Right atrium auricular region (tissue), 2 donors: ENCODE results near the gene SSR2. TPM values are rescaled to one million over a fixed set of nuclear protein-coding genes. Genes with fewer than 3 reads are reported as not detected.
A peak's percentile ranks its signal among the peaks of the same experiment; 100 is the strongest.

Experiments
- DNase-seq: peaks from one replicate; pipeline ENCODE4 v3.0.0-alpha.2; 2019; ENCODE audit warnings: low spot score
- H3K27ac ChIP-seq, 2 donors: fragments of 200-600 bp; sonication (generic); 1 replicate in 1 of 2; 2 replicates in 1 of 2; pipeline ENCODE4 v1.5.1; 2016 to 2019
- H3K27me3 ChIP-seq, 2 donors: fragments of 200-600 bp; sonication (generic); one replicate each; pipeline versions ENCODE4 v1.5.1 to v1.6.0; 2017 to 2019
- H3K36me3 ChIP-seq: fragments of 200-600 bp; sonication (generic); one replicate; pipeline ENCODE4 v1.5.1; 2016
- H3K4me1 ChIP-seq, 2 donors: fragments of 200-600 bp; sonication (generic); one replicate each; pipeline versions ENCODE4 v1.5.1 to v1.6.0; 2017 to 2019
- H3K4me3 ChIP-seq, 2 donors: fragments of 200-600 bp; sonication (generic); 1 replicate in 1 of 2; 2 replicates in 1 of 2; pipeline ENCODE4 v1.5.1; 2017 to 2019; ENCODE audit warnings: mild to moderate bottlenecking in 1 of 2, moderate library complexity in 1 of 2
- H3K9me3 ChIP-seq, 2 donors: fragments of 200-600 bp; sonication (generic); one replicate each; pipeline ENCODE4 v1.5.1; 2019
- total RNA-seq, 2 donors: library from RNA; depleted of rRNA; stranded (reverse); fragments of >200 nt; gene quantifications; one replicate each; pipeline ENCODE4 v1.1.0, GENCODE V29; 2016
- TF ChIP-seq, protein P1 (sequence below), 2 donors: fragments of 200-600 bp; sonication (generic); IDR thresholded peaks; one replicate each; pipeline ENCODE4 v1.5.1; 2019; ENCODE audit warnings: antibody characterized with exemption in 2 of 2

SSR2 gene
- total RNA-seq, 2 donors from 2014 or later = 87.6 to 206 TPM

DNA sequence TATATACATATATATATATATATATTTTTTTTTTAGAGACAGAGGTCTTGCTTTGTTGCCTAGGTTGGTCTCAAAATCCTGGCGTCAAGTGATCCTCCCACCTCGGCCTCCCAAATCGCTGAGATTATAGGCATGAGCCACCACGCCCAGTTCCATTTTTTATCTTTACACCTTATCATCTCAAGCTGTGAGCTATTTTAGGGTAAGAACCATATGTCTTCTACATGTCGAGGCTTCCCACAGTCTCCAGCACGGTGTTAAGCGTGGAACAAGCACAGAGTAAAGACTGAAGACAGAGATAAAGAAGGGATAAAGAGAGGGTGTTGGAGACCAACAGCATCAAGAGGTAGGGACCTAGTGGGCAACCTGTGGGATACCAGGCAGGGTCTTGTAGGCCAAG, 56.6 kb downstream of the SSR2 start:
- peaks cover 0 to 77% of the 10 kb centered on the region in 2 donors for H3K4me1 ChIP-seq

DNA sequence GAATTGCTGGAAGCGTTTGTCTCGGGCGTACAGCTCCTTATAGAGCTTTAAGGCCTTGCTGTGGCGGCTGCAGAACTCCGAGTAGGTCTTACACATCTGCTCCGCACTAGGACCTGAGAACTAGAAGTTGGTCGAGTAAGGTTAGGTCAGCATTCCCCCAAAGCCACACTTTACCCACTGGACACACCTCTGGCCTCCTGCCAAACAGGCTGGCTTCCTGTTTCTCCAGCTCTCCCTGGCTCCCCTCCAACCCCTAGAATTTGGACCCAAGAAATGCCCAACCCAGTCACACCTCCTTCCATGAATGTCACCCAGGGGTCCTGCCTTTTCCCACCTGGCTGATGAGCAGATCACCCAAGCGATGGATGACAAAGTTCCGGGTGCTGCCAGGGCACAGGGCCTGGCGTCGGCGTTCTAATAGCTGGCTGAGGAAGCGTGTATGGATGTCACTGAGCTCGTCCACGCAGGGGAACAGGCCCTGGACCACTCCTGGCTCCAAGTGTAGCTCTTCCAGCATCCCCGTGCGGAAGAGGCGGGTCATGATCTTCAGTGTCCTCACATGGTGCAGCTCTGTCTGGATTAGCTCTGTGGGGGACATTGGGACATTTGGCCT, 58.0 kb downstream of the SSR2 start:
- H3K4me3 ChIP-seq = no peak overlapping the region
- no peak for DNase-seq
- TF ChIP-seq, protein P1, sequence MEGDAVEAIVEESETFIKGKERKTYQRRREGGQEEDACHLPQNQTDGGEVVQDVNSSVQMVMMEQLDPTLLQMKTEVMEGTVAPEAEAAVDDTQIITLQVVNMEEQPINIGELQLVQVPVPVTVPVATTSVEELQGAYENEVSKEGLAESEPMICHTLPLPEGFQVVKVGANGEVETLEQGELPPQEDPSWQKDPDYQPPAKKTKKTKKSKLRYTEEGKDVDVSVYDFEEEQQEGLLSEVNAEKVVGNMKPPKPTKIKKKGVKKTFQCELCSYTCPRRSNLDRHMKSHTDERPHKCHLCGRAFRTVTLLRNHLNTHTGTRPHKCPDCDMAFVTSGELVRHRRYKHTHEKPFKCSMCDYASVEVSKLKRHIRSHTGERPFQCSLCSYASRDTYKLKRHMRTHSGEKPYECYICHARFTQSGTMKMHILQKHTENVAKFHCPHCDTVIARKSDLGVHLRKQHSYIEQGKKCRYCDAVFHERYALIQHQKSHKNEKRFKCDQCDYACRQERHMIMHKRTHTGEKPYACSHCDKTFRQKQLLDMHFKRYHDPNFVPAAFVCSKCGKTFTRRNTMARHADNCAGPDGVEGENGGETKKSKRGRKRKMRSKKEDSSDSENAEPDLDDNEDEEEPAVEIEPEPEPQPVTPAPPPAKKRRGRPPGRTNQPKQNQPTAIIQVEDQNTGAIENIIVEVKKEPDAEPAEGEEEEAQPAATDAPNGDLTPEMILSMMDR (IDR thresholded peaks at IDR 0.05) = no peak
- peaks cover 89% of the 10 kb centered on the region for H3K36me3 ChIP-seq
- no peaks in the 10 kb centered on the region for H3K9me3 ChIP-seq
- H3K4me1 ChIP-seq = peaks cover 0 to 62% of the 10 kb centered on the region in 2 donors
- H3K27me3 ChIP-seq = no peaks in the 10 kb centered on the region
- H3K27ac ChIP-seq = peak overlapping the region; percentile 72 to 74

More for the DNA sequence above, 56.6 kb downstream of the SSR2 start:
- DNase-seq = no peak
- Histone ChIP-seq H3K4me3 (no peak overlapping the region), H3K9me3 (no peaks in the 10 kb centered on the region), H3K27me3 (no peaks in the 10 kb centered on the region), H3K36me3 (peaks cover 74% of the 10 kb centered on the region), H3K27ac (no peak overlapping the region)
- TF ChIP-seq, protein P1 (IDR thresholded peaks at IDR 0.05) = no peak

DNA sequence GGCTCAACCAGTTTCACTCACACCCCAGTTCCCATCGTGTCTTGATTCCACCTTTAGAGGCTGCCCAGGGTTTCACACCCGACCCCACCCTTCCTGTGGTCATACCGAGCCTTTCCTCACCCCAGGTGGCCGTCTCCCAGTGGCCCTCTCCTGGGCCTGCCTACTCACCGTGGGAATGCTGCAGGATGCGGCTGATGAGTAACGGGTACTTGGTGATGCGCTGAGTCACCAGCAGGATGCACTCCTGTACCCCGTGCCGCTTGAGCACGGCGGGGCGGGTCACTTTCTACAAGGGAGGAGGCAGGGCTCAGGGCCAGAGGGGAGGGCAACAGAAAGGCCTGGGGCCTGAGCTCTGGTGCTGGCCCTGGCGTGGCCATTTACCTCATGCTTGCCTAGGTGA, 58.8 kb downstream of the SSR2 start:
- Histone ChIP-seq H3K4me3 (no peak overlapping the region), H3K4me1 (peaks cover 0 to 55% of the 10 kb centered on the region in 2 donors)
- peak; percentile 84 for DNase-seq

DNA sequence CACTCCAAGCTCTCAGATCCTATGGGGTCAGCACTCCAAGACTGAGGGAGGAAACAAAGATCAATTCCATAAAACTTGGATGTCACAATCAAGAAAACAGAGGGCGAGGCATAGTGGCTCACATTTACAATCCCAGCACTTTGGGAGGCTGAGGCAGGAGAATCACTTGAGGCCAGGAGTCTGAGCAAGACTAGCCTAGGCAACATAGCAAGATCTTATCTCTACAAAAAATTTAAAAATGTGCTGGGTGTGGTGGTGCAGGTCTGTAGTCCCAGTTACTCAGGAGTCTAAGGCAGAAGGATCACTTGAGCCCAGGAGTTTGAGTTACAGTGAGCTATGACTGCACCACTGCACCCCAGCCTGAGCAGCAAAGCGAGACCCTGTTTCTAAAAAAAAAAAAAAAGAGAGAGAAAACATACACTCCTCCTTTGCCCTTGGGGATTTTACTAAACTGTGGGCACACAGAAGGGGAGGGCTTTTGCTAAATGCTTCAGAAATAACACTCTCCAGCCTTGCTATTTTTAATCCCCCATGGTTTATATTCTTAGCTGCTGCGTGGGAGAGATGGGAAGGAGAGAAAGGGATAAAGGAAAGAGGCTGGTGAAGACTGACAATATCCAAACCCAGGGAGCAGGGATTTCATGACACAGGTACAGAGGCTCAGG, 60.5 kb downstream of the SSR2 start:
- Histone ChIP-seq H3K27ac (peak overlapping the region; percentile 72 to 74), H3K4me1 (peaks cover 0 to 39% of the 10 kb centered on the region in 2 donors), H3K36me3 (peaks cover 95% of the 10 kb centered on the region), H3K9me3 (no peaks in the 10 kb centered on the region), H3K27me3 (no peaks in the 10 kb centered on the region), H3K4me3 (no peak overlapping the region)
- DNase-seq = no peak
- TF ChIP-seq, protein P1 (IDR thresholded peaks at IDR 0.05) = no peak

More for the DNA sequence above, 58.8 kb downstream of the SSR2 start:
- Histone ChIP-seq H3K9me3 (no peaks in the 10 kb centered on the region), H3K27ac (peak overlapping the region; percentile 72 to 74), H3K36me3 (peaks cover 92% of the 10 kb centered on the region), H3K27me3 (no peaks in the 10 kb centered on the region)
- TF ChIP-seq, protein P1 (IDR thresholded peaks at IDR 0.05) = peak in 1 of 2 donors; percentile 57

Other genes with a start within 250 kb of the SSR2 start
- 10 to 100 TPM; 14.9 to 22.4 TPM for gene GON4L, start 163.7 kb downstream of the SSR2 start, total RNA-seq
- 10 to 100 TPM; 15.5 to 21.5 TPM for gene SYT11, start 161.4 kb downstream of the SSR2 start, total RNA-seq
- 10 to 100 TPM; 13.3 to 25.3 TPM for gene RIT1, start 109.6 kb downstream of the SSR2 start, total RNA-seq
- gene KHDC4, start 86.5 kb downstream of the SSR2 start, total RNA-seq = 10 to 100 TPM; 13.4 to 25.9 TPM
- not detected for gene RXFP4, start 79.3 kb downstream of the SSR2 start, total RNA-seq
- gene ARHGEF2, start 42.4 kb downstream of the SSR2 start, total RNA-seq = 10 to 100 TPM; 50.8 to 69.8 TPM
- 10 to 100 TPM; 14.6 to 25.9 TPM for gene UBQLN4, start 32.8 kb upstream of the SSR2 start, total RNA-seq
- 10 to 100 TPM; 46.1 to 50.7 TPM for gene LAMTOR2, start 33.8 kb upstream of the SSR2 start, total RNA-seq
- under 1 TPM in 1 of 2 donors, not detected in 1; 0.98 TPM for gene RAB25, start 40.2 kb upstream of the SSR2 start, total RNA-seq
- gene MEX3A, start 61.5 kb upstream of the SSR2 start, total RNA-seq = under 1 TPM; 0.15 to 0.47 TPM
- gene LMNA, start 93.8 kb upstream of the SSR2 start, total RNA-seq = 100 to 1,000 TPM; 258 to 273 TPM
- gene SEMA4A, start 132.6 kb upstream of the SSR2 start, total RNA-seq = 1 to 10 TPM; 2.0 to 4.2 TPM
- gene SLC25A44, start 173.2 kb upstream of the SSR2 start, total RNA-seq = 10 to 100 TPM; 15.5 to 18.5 TPM
- 10 to 100 TPM; 81.8 to 88.3 TPM for gene PMF1, start 192.1 kb upstream of the SSR2 start, total RNA-seq
- not detected for gene BGLAP, start 221.2 kb upstream of the SSR2 start, total RNA-seq
- gene PAQR6, start 227.1 kb upstream of the SSR2 start, total RNA-seq = not detected